SH-SY5Y (cell line): Measurements from ENCODE around the gene OTX1.

ENCODE experiments used
- GATA2 ChIP-seq: IDR thresholded peaks from 2 replicates; pipeline ENCODE4 v1.6.1; 2011; ENCODE audit warnings: mild to moderate bottlenecking, low read depth, low read length
- GATA3 ChIP-seq: IDR thresholded peaks from 2 replicates; pipeline ENCODE4 v1.6.1; 2011; ENCODE audit warnings: low read depth, mild to moderate bottlenecking, low read length, moderate library complexity

- TF ChIP-seq GATA2 (no peak), GATA3 (no peak)
Observed at GRCh38 chr2:63040586-63040985, 10.0 kb upstream of the OTX1 start.
